Astrocyte (in vitro differentiated cells and primary cell): ENCODE data around the gene ERC1. TPM values are rescaled to one million over a fixed set of nuclear protein-coding genes. Genes with fewer than 3 reads are reported as not detected.

Source experiments
- DNase-seq: peaks from one replicate; pipeline ENCODE4 v3.0.0-alpha.2; 2010; ENCODE audit warnings: low read depth
- FAIRE-seq: peaks from 2 replicates; lab custom pipeline; 2011; peaks lifted over from hg19 to GRCh38; lab: Jason Lieb, UNC
- H2AFZ ChIP-seq: 2 replicates; pipeline ENCODE4 v1.6.0; 2012; ENCODE audit warnings: low read depth, low read length, inconsistent platforms
- H3K27ac ChIP-seq: 2 replicates; pipeline ENCODE4 v1.5.1; 2011; ENCODE audit warnings: low read depth, low read length, inconsistent platforms
- H3K27me3 ChIP-seq: 2 replicates; pipeline ENCODE4 v1.6.0; 2011; ENCODE audit warnings: low read length, inconsistent platforms; ENCODE audit not compliant: insufficient read depth
- H3K36me3 ChIP-seq: 2 replicates; pipeline ENCODE4 v1.5.1; 2011; ENCODE audit warnings: low read length, inconsistent platforms; ENCODE audit not compliant: insufficient read depth
- H3K4me1 ChIP-seq: 2 replicates; pipeline ENCODE4 v1.5.1; 2011; ENCODE audit warnings: low read length, inconsistent platforms; ENCODE audit not compliant: insufficient read depth
- H3K4me2 ChIP-seq: 2 replicates; pipeline ENCODE4 v1.6.0; 2012; ENCODE audit warnings: low read length, inconsistent platforms
- H3K4me3 ChIP-seq: 2 replicates; pipeline ENCODE4 v1.5.1; 2011; ENCODE audit warnings: low read depth, mild to moderate bottlenecking, low read length, inconsistent platforms; ENCODE audit not compliant: insufficient read depth
- H3K79me2 ChIP-seq: 2 replicates; pipeline ENCODE4 v1.6.0; 2012; ENCODE audit warnings: mild to moderate bottlenecking, low read length, inconsistent platforms; ENCODE audit not compliant: insufficient read depth
- H3K9ac ChIP-seq: 2 replicates; pipeline ENCODE4 v1.6.0; 2012; ENCODE audit warnings: mild to moderate bottlenecking, low read length, inconsistent platforms
- H3K9me3 ChIP-seq: 2 replicates; pipeline ENCODE4 v1.5.1; 2012; ENCODE audit warnings: low read depth, mild to moderate bottlenecking, low read length, inconsistent platforms; ENCODE audit not compliant: insufficient read depth
- H4K20me1 ChIP-seq: 2 replicates; pipeline ENCODE4 v1.6.0; 2012; ENCODE audit warnings: low read length, inconsistent platforms; ENCODE audit not compliant: insufficient read depth
- H3K27ac Mint-ChIP-seq: one replicate; pipeline ENCODE4 v1.8.0; 2021; ENCODE audit warnings: mild to moderate bottlenecking, mixed read lengths; ENCODE audit not compliant: unreplicated experiment
- H3K27me3 Mint-ChIP-seq: one replicate; pipeline ENCODE4 v1.8.0; 2021; ENCODE audit warnings: low read depth, mixed read lengths; ENCODE audit not compliant: unreplicated experiment
- H3K36me3 Mint-ChIP-seq: one replicate; pipeline ENCODE4 v1.8.0; 2021; ENCODE audit warnings: low read depth, mixed read lengths; ENCODE audit not compliant: unreplicated experiment
- H3K4me1 Mint-ChIP-seq: one replicate; pipeline ENCODE4 v1.8.0; 2021; ENCODE audit warnings: low read depth, mixed read lengths; ENCODE audit not compliant: unreplicated experiment
- H3K4me3 Mint-ChIP-seq: one replicate; pipeline ENCODE4 v1.8.0; 2021; ENCODE audit warnings: mild to moderate bottlenecking, moderate library complexity, mixed read lengths; ENCODE audit not compliant: unreplicated experiment
- H3K9me3 Mint-ChIP-seq: one replicate; pipeline ENCODE4 v1.8.0; 2021; ENCODE audit warnings: mild to moderate bottlenecking, mixed read lengths; ENCODE audit not compliant: unreplicated experiment
- CTCF ChIP-seq: IDR thresholded peaks from 2 replicates; pipeline ENCODE4 v1.5.1; 2011; ENCODE audit warnings: low read depth, mild to moderate bottlenecking, inconsistent platforms, low read length, moderate library complexity; ENCODE audit not compliant: insufficient read depth
- EZH2 ChIP-seq: IDR thresholded peaks from 2 replicates; pipeline ENCODE4 v1.6.1; 2012; ENCODE audit warnings: mild to moderate bottlenecking, low read length, inconsistent platforms; ENCODE audit not compliant: insufficient read depth
- total RNA-seq: library from RNA; stranded (reverse); gene quantifications from 2 replicates; pipeline ENCODE4 v1.2.1, GENCODE V29; 2021

ERC1 gene
- total RNA-seq, 1 donor from 2014 or later: 67.1 TPM

- H2AFZ ChIP-seq: no peak overlapping the region
- TF ChIP-seq EZH2: no peak
- no peak for TF ChIP-seq CTCF
- no peak overlapping the region for H3K9ac ChIP-seq
- no peaks in the 10 kb centered on the region for H3K36me3 ChIP-seq
- Mint-ChIP-seq H3K36me3 (peaks cover 5% of the 10 kb centered on the region), H3K27me3 (no peaks in the 10 kb centered on the region), H3K4me1 (peaks cover 21% of the 10 kb centered on the region), H3K27ac (no peak overlapping the region), H3K4me3 (no peak overlapping the region), H3K9me3 (no peaks in the 10 kb centered on the region)
- H3K4me2 ChIP-seq: no peak overlapping the region
- H3K27ac ChIP-seq: no peak overlapping the region
- no peaks in the 10 kb centered on the region for H4K20me1 ChIP-seq
- no peaks in the 10 kb centered on the region for H3K9me3 ChIP-seq
- no peaks in the 10 kb centered on the region for H3K4me1 ChIP-seq
- no peaks in the 10 kb centered on the region for H3K27me3 ChIP-seq
- no peak for DNase-seq
- no peak for FAIRE-seq
- H3K4me3 ChIP-seq: no peak overlapping the region
- H3K79me2 ChIP-seq: no peaks in the 10 kb centered on the region
Measured at GRCh38 chr12:1284611-1285010, 293.6 kb downstream of the ERC1 start.

- no peaks in the 10 kb centered on the region for H3K9me3 Mint-ChIP-seq
- H3K36me3 Mint-ChIP-seq: peaks cover 13% of the 10 kb centered on the region
- no peak for FAIRE-seq
Measured at GRCh38 chr12:1287446-1287975, 296.5 kb downstream of the ERC1 start.

More at GRCh38 chr12:1287446-1287975, 296.5 kb downstream of the ERC1 start:
- no peak overlapping the region for H2AFZ ChIP-seq
- no peak overlapping the region for H3K27ac ChIP-seq
- no peak for DNase-seq
- Mint-ChIP-seq H3K4me1 (peaks cover 8% of the 10 kb centered on the region), H3K4me3 (no peak overlapping the region), H3K27me3 (no peaks in the 10 kb centered on the region), H3K27ac (no peak overlapping the region)
- TF ChIP-seq CTCF: no peak
- no peak for TF ChIP-seq EZH2
- H3K4me3 ChIP-seq: no peak overlapping the region
- no peak overlapping the region for H3K4me2 ChIP-seq
- H3K9ac ChIP-seq: no peak overlapping the region
- no peaks in the 10 kb centered on the region for H3K27me3 ChIP-seq
- H3K79me2 ChIP-seq: no peaks in the 10 kb centered on the region
- H3K9me3 ChIP-seq: no peaks in the 10 kb centered on the region
- no peaks in the 10 kb centered on the region for H3K4me1 ChIP-seq
- H3K36me3 ChIP-seq: no peaks in the 10 kb centered on the region
- no peaks in the 10 kb centered on the region for H4K20me1 ChIP-seq
